B cell (primary cell): ENCODE measurements around the gene PCDH15. TPM values are rescaled to one million over a fixed set of nuclear protein-coding genes. Genes with fewer than 3 reads are reported as not detected.

ENCODE experiments used
- ATAC-seq: fragments of 200-7000 bp; cut with Tn5 transposase; one replicate; pipeline ENCODE4 v1.10.0; 2021; ENCODE audit warnings: low read depth, mild to moderate bottlenecking, moderate number of reproducible peaks, moderate library complexity
- CTCF ChIA-PET: fragments of 350-600 bp; sonication (Branson Sonifier 250); formaldehyde crosslinking; loops from one replicate; lab custom pipeline; 2021; ENCODE audit warnings: antibody characterized with exemption, inconsistent platforms; lab: Charles Lee
- POLR2A ChIA-PET: fragments of 350-600 bp; sonication (Branson Sonifier 250); formaldehyde crosslinking; loops from one replicate; lab custom pipeline; 2021; ENCODE audit warnings: antibody characterized with exemption; lab: Charles Lee
- DNase-seq: peaks from one replicate; pipeline ENCODE4 v3.0.0; 2013
- H2AFZ ChIP-seq: 2 replicates; pipeline ENCODE4 v1.6.1; 2012; ENCODE audit warnings: mild to moderate bottlenecking, low read depth, low read length; ENCODE audit not compliant: insufficient read depth, poor library complexity, severe bottlenecking
- H3K27ac ChIP-seq, 2 donors: 1 replicate in 1 of 2; 2 replicates in 1 of 2; pipeline ENCODE4 v1.5.1; 2012 to 2013; ENCODE audit warnings: low read length in 2 of 2, mild to moderate bottlenecking in 2 of 2, moderate library complexity in 1 of 2
- H3K27me3 ChIP-seq, 4 experiments: fragments of 200-600 bp in 1 of 4; sonication (generic) in 1 of 4; replicated peaks in 1 of 4; 1 replicate in 2 of 4; 2 replicates in 2 of 4; pipeline versions ENCODE4 v1.6.1 to v1.7.0; 2013 to 2016; ENCODE audit warnings: low read length in 3 of 4, mild to moderate bottlenecking in 2 of 4, mixed read lengths in 1 of 4, moderate library complexity in 1 of 4; ENCODE audit not compliant: insufficient read depth in 4 of 4, control insufficient read depth in 3 of 4; ENCODE audit errors: control extremely low read depth in 1 of 4
- H3K36me3 ChIP-seq, 2 experiments: replicated peaks in 1 of 2; 1 replicate in 1 of 2; 2 replicates in 1 of 2; pipeline versions ENCODE4 v1.6.1 to v1.7.1; 2013; ENCODE audit warnings: low read length in 1 of 2; ENCODE audit not compliant: insufficient read depth in 2 of 2, control insufficient read depth in 1 of 2; ENCODE audit errors: control extremely low read depth in 1 of 2, extremely low read depth in 1 of 2
- H3K4me1 ChIP-seq, 2 donors: fragments of 200-600 bp in 1 of 2; sonication (generic) in 1 of 2; 1 replicate in 1 of 2; 2 replicates in 1 of 2; pipeline versions ENCODE4 v1.5.1 to v1.6.1; 2013 to 2017; ENCODE audit warnings: low read length in 2 of 2; ENCODE audit not compliant: control insufficient read depth in 2 of 2, insufficient read depth in 2 of 2
- H3K4me2 ChIP-seq: replicated peaks from 2 replicates; pipeline ENCODE3; 2012; ENCODE audit warnings: mild to moderate bottlenecking, low read depth, low read length; ENCODE audit not compliant: poor library complexity, severe bottlenecking
- H3K4me3 ChIP-seq, 5 experiments: fragments of 200-600 bp in 1 of 5; sonication (generic) in 1 of 5; 1 replicate in 3 of 5; 2 replicates in 2 of 5; pipeline versions ENCODE4 v1.5.1 to v1.7.0; 2011 to 2016; ENCODE audit warnings: low read length in 4 of 5, mild to moderate bottlenecking in 4 of 5, low read depth in 2 of 5, control low read depth in 1 of 5, moderate library complexity in 1 of 5; ENCODE audit not compliant: insufficient read depth in 1 of 5; ENCODE audit errors: control extremely low read depth in 1 of 5, extremely low read depth in 1 of 5
- H3K79me2 ChIP-seq: fragments of 200-600 bp; sonication (generic); one replicate; pipeline ENCODE4 v1.6.0; 2016; ENCODE audit warnings: low read length; ENCODE audit not compliant: control insufficient read depth, insufficient read depth
- H3K9ac ChIP-seq: fragments of 200-600 bp; sonication (generic); 2 replicates; pipeline ENCODE4 v1.6.1; 2017; ENCODE audit warnings: mild to moderate bottlenecking, low read length, moderate library complexity
- H3K9me3 ChIP-seq, 3 donors: one replicate each; pipeline versions ENCODE4 v1.6.1 to v1.7.1; 2013; ENCODE audit warnings: low read length in 2 of 3; ENCODE audit not compliant: control insufficient read depth in 2 of 3, insufficient read depth in 1 of 3; ENCODE audit errors: control extremely low read depth in 1 of 3
- H4K20me1 ChIP-seq: 2 replicates; pipeline ENCODE4 v1.6.0; 2012; ENCODE audit warnings: mild to moderate bottlenecking, low read length; ENCODE audit not compliant: insufficient read depth, control insufficient read depth, poor library complexity, severe bottlenecking
- H3K27ac Mint-ChIP-seq: one replicate; pipeline ENCODE4 v1.8.0; 2021; ENCODE audit warnings: mixed read lengths
- H3K27me3 Mint-ChIP-seq: one replicate; pipeline ENCODE4 v1.8.0; 2021; ENCODE audit warnings: mixed read lengths
- H3K4me1 Mint-ChIP-seq: one replicate; pipeline ENCODE4 v1.8.0; 2021; ENCODE audit warnings: mixed read lengths
- H3K4me3 Mint-ChIP-seq: one replicate; pipeline ENCODE4 v1.8.0; 2021; ENCODE audit warnings: mixed read lengths
- H3K9me3 Mint-ChIP-seq: one replicate; pipeline ENCODE4 v1.8.0; 2022; ENCODE audit warnings: mixed read lengths; ENCODE audit not compliant: insufficient read depth
- CTCF ChIP-seq: fragments of 200-600 bp; IDR thresholded peaks from one replicate; pipeline ENCODE4 v1.8.0; 2022; ENCODE audit warnings: antibody characterized with exemption, mild to moderate bottlenecking
- EZH2 ChIP-seq: IDR thresholded peaks from 2 replicates; pipeline ENCODE4 v1.6.1; 2012; ENCODE audit warnings: borderline replicate concordance, low read depth, mild to moderate bottlenecking, moderate library complexity, low read length; ENCODE audit not compliant: insufficient read depth, poor library complexity, severe bottlenecking
- WGBS: methylation state at CpG from one replicate; pipeline ENCODE4 v1.1.5; 2013; ENCODE audit warnings: missing lambda C conversion rate; ENCODE audit not compliant: insufficient coverage; 5-methylcytosine and 5-hydroxymethylcytosine counted together
- intact Hi-C: fragments of 100-400 bp; cut with micrococcal nuclease; formaldehyde crosslinking; loops from one replicate; pipeline ENCODE4 v1.10.0; 2022
- polyA plus RNA-seq: library from polyadenylated mRNA; depleted of rRNA; stranded (reverse); fragments of >200 nt; gene quantifications from 2 replicates; pipeline ENCODE4 v1.2.3, GENCODE V29; 2012
- total RNA-seq, 2 donors: library from RNA; stranded (reverse); fragments of 120-200 nt in 1 of 2; gene quantifications; 1 replicate in 1 of 2; 2 replicates in 1 of 2; pipeline versions ENCODE4 v1.2.3 to v1.2.4, GENCODE V29; 2013 to 2022

PCDH15 gene
- total and polyA plus RNA-seq, 2 donors (not counting 1 experiment from before 2014, with no cell fraction given): not detected

GRCh38 chr10:53840653-53841052 is 960.4 kb downstream of the PCDH15 start:
- no peaks in the 10 kb centered on the region for H3K27me3 Mint-ChIP-seq
- TF ChIP-seq EZH2 (no peak), CTCF (no peak)
- intact Hi-C loops: no loop called here
- H3K27me3 ChIP-seq: no peaks in the 10 kb centered on the region
- ChIA-PET POLR2A (no interaction called here), CTCF (no interaction called here)
- H3K27ac ChIP-seq: no peak overlapping the region
- no peaks in the 10 kb centered on the region for H3K4me1 Mint-ChIP-seq
- no peak overlapping the region for H3K4me3 ChIP-seq
- no peak overlapping the region for H3K27ac Mint-ChIP-seq
- WGBS: no CpG with 5 or more reads among the region's 4 CpGs
- no peaks in the 10 kb centered on the region for H3K4me1 ChIP-seq
- H3K9ac ChIP-seq: no peak overlapping the region
- no peaks in the 10 kb centered on the region for H3K9me3 Mint-ChIP-seq
- ATAC-seq (no peak), DNase-seq (no peak)
- H3K36me3 ChIP-seq: no peaks in the 10 kb centered on the region
- no peak overlapping the region for H2AFZ ChIP-seq
- H3K4me3 Mint-ChIP-seq: no peak overlapping the region
- no peak overlapping the region for H3K4me2 ChIP-seq
- no peaks in the 10 kb centered on the region for H4K20me1 ChIP-seq
- H3K9me3 ChIP-seq: no peaks in the 10 kb centered on the region
- no peaks in the 10 kb centered on the region for H3K79me2 ChIP-seq

GRCh38 chr10:53839440-53840039 is 961.5 kb downstream of the PCDH15 start:
- no peaks in the 10 kb centered on the region for H3K9me3 ChIP-seq
- H3K4me2 ChIP-seq: no peak overlapping the region
- H3K36me3 ChIP-seq: no peaks in the 10 kb centered on the region
- H3K4me3 Mint-ChIP-seq: no peak overlapping the region
- H3K27me3 Mint-ChIP-seq: no peaks in the 10 kb centered on the region
- intact Hi-C loops: no loop called here
- H3K27me3 ChIP-seq: no peaks in the 10 kb centered on the region
- no peaks in the 10 kb centered on the region for H3K4me1 ChIP-seq
- H2AFZ ChIP-seq: no peak overlapping the region
- POLR2A ChIA-PET: no interaction called here
- H3K4me3 ChIP-seq: no peak overlapping the region
- no peak overlapping the region for H3K27ac Mint-ChIP-seq
- H4K20me1 ChIP-seq: no peaks in the 10 kb centered on the region
- H3K4me1 Mint-ChIP-seq: no peaks in the 10 kb centered on the region
- DNase-seq (no peak), ATAC-seq (no peak)
- WGBS: no CpG with 5 or more reads among the region's 2 CpGs
- no peaks in the 10 kb centered on the region for H3K79me2 ChIP-seq
- no peak overlapping the region for H3K27ac ChIP-seq
- TF ChIP-seq CTCF (no peak), EZH2 (no peak)
- no peak overlapping the region for H3K9ac ChIP-seq
- CTCF ChIA-PET: no interaction called here
- no peaks in the 10 kb centered on the region for H3K9me3 Mint-ChIP-seq
